GDM1 (cell line): ENCODE results near the gene SLC13A2.

Experiments
- DNase-seq: peaks from one replicate; lab custom pipeline; 2025; lab: John Stamatoyannopoulos, UW

Gene SLC13A2

GRCh38 chr17:28534740-28535375 lies 61.4 kb downstream of the SLC13A2 start:
- DNase-seq: no peak

- no peak for DNase-seq
Measured at GRCh38 chr17:28536532-28537218, 63.2 kb downstream of the SLC13A2 start.

GRCh38 chr17:28537219-28537610 lies 63.8 kb downstream of the SLC13A2 start:
- no peak for DNase-seq

GRCh38 chr17:28538296-28538895 lies 65.0 kb downstream of the SLC13A2 start:
- no peak for DNase-seq

- no peak for DNase-seq
Measured at GRCh38 chr17:28540231-28540630, 66.8 kb downstream of the SLC13A2 start.

GRCh38 chr17:28541439-28541838 lies 68.0 kb downstream of the SLC13A2 start:
- DNase-seq: no peak

- no peak for DNase-seq
Measured at GRCh38 chr17:28544402-28545140, 71.1 kb downstream of the SLC13A2 start.

- no peak for DNase-seq
Measured at GRCh38 chr17:28545141-28545503, 71.7 kb downstream of the SLC13A2 start.

GRCh38 chr17:28545787-28546415 lies 72.5 kb downstream of the SLC13A2 start:
- DNase-seq: no peak

GRCh38 chr17:28547096-28547622 lies 73.7 kb downstream of the SLC13A2 start:
- DNase-seq: no peak
